NT2/D1 (cell line): ENCODE measurements around the gene TAGLN2.

Source experiments
- SUZ12 ChIP-seq: IDR thresholded peaks from 2 replicates; pipeline ENCODE4 v1.6.1; 2011; ENCODE audit not compliant: insufficient read length, insufficient read depth; ENCODE audit errors: extremely low read depth
- YY1 ChIP-seq: IDR thresholded peaks from 2 replicates; pipeline ENCODE4 v1.6.1; 2011; ENCODE audit not compliant: insufficient read length, insufficient read depth
- ZNF274 ChIP-seq: IDR thresholded peaks from 2 replicates; pipeline ENCODE4 v1.6.1; 2011; ENCODE audit warnings: mild to moderate bottlenecking, low read depth, low read length

DNA sequence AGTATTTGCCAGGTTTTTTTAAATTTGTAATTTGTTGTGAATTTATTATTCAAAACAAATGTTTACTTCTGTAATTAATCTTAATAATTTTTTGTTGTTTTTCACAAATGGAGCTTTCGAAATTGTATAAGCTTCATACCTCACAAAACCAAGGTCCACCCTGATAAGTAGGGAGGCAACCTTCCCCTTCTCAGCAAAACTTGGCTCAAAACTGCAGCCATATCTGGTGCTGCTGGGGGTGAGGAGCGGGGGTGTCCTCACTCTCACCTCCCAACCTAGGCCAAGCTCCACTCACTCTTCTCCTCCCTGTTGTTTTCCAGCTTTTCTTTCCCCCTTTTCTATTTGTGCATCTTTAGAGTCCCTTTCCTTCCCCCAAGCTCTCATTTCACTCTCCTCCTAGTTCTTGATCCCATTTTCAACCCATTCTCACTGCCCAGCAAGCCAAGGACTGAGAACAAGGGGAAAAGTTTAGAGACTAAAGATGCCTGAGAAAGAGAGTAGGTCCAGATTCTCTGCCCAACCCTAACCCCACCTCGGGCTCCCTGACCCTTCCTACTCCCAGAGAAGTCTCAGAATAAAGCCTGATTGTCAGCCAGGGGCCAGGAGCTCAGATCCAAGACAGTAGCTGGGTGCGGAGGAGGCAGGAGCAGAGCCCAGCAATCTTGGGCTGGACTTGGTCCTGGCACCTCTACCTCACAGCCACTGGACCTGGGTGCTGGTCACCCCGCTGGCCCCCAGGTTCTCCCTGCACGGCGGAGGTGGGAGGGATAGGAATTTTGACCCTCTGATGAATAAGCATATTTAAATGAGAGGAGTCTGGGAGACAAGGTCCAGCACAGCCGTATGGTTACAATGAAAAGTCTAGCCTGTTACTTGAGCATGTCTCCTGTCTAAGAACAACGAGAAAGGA is 17.0 kb downstream of the TAGLN2 start:
- TF ChIP-seq ZNF274 (no peak), SUZ12 (no peak), YY1 (no peak)
